Erythroblast (primary cell): ENCODE results near the gene ID3.

Experiments used
- GATA1 ChIP-seq: IDR thresholded peaks from 2 replicates; pipeline ENCODE4 v1.6.1; 2011; ENCODE audit warnings: low read depth, mild to moderate bottlenecking, control low read depth, low read length, moderate library complexity
- POLR2A ChIP-seq: IDR thresholded peaks from 2 replicates; pipeline ENCODE4 v1.6.1; 2011; ENCODE audit warnings: mild to moderate bottlenecking, low read length

- TF ChIP-seq POLR2A (no peak), GATA1 (no peak)
Observed at GRCh38 chr1:23555270-23555985, 3.9 kb downstream of the ID3 start.
